Thyroid gland (tissue), 4 donors: ENCODE results near the gene KLK3.

ENCODE experiments used
- POLR2A ChIP-seq, 2 donors: fragments of 450-650 bp; IDR thresholded peaks; one replicate each; pipeline ENCODE4 v1.6.1; 2017; ENCODE audit warnings: antibody characterized with exemption in 2 of 2, mild to moderate bottlenecking in 2 of 2, moderate library complexity in 1 of 2
- TF ChIP-seq, protein P1 (sequence below), 6 experiments: fragments of 200-600 bp in 3 of 6; fragments of 450-650 bp in 3 of 6; sonication (generic) in 3 of 6; IDR thresholded peaks; one replicate each; pipeline ENCODE4 v1.5.1; 2016 to 2019; ENCODE audit warnings: antibody characterized with exemption in 6 of 6, mild to moderate bottlenecking in 2 of 6, inconsistent platforms in 1 of 6, moderate library complexity in 1 of 6

DNA sequence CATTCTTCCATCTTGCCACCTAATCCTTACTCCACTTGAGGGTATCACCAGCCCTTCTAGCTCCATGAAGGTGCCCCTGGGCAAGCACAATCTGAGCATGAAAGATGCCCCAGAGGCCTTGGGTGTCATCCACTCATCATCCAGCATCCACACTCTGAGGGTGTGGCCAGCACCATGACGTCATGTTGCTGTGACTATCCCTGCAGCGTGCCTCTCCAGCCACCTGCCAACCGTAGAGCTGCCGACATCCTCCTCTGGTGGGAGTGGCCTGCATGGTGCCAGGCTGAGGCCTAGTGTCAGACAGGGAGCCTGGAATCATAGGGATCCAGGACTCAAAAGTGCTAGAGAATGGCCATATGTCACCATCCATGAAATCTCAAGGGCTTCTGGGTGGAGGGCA is 3.1 kb upstream of the KLK3 start:
- TF ChIP-seq, protein P1, sequence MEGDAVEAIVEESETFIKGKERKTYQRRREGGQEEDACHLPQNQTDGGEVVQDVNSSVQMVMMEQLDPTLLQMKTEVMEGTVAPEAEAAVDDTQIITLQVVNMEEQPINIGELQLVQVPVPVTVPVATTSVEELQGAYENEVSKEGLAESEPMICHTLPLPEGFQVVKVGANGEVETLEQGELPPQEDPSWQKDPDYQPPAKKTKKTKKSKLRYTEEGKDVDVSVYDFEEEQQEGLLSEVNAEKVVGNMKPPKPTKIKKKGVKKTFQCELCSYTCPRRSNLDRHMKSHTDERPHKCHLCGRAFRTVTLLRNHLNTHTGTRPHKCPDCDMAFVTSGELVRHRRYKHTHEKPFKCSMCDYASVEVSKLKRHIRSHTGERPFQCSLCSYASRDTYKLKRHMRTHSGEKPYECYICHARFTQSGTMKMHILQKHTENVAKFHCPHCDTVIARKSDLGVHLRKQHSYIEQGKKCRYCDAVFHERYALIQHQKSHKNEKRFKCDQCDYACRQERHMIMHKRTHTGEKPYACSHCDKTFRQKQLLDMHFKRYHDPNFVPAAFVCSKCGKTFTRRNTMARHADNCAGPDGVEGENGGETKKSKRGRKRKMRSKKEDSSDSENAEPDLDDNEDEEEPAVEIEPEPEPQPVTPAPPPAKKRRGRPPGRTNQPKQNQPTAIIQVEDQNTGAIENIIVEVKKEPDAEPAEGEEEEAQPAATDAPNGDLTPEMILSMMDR (IDR thresholded peaks at IDR 0.05) = no peak
- no peak for TF ChIP-seq POLR2A (IDR thresholded peaks at IDR 0.05)
